Activated CD8-positive, alpha-beta memory T cell treated with anti-CD3 and anti-CD28 coated beads for 24 hours (primary cell): ENCODE measurements around the gene MMP12.
"Not testable (repeated sequence)": the region's sequence is repeated elsewhere in the genome, so short reads cannot be mapped to it uniquely, and the experiment has no call there.

Experiments
- DNase-seq: peaks from one replicate; pipeline ENCODE4 v3.0.0-alpha.2; 2020

The MMP12 gene

DNA sequence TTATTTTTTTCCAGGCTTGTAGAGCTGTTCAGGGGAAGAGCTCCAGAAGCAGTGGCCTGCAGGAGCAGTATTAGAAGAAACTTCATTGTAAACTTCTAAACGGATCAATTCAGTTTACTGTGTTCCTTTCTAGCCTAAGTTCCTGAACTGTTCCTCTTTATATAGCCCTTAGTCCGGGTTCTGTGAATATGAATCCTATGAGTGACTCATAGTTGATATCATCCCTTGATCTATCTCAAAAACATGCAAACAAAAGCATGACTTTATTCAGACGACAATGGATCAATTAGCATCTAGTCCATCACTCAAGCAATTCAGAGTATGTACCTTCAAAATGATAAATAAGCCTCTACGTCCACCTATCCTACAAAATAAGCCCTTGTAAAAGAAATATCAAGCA is at the start of gene MMP12:
TSS of gene MMP12 (minus strand) at position 131 of the 400 bp plus-strand sequence. CDS start at position 86, 45 bp downstream.
- no peak for DNase-seq

DNA sequence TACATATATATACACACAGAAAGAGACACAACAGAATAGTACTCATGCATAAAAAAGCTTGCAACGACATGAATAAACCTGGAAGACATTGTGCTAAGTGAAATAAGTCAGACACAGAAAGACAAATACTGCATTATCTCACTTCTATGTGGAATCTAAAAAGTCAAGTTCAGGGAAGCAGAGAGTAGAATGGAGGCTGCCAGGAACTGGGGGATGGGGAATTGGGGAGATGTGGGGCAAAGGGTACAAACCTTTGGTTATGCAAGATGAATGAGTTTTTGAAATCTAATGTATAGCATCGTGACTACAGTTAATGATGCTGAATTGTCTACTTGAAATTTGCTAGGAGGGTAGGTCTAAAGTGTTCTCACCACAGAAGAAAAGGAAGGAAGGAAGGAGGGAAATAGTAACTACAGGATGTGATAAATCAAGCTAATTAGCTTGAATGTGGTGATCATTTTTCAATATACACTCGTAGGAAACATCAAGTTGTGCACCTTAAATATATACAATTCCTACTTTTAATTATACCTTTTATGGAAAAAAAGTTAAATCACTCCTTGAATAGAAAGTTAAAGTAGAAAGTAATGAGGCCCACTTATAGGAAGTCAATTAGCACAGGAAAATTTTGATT is 46.9 kb upstream of the MMP12 start:
- DNase-seq, result no peak

DNA sequence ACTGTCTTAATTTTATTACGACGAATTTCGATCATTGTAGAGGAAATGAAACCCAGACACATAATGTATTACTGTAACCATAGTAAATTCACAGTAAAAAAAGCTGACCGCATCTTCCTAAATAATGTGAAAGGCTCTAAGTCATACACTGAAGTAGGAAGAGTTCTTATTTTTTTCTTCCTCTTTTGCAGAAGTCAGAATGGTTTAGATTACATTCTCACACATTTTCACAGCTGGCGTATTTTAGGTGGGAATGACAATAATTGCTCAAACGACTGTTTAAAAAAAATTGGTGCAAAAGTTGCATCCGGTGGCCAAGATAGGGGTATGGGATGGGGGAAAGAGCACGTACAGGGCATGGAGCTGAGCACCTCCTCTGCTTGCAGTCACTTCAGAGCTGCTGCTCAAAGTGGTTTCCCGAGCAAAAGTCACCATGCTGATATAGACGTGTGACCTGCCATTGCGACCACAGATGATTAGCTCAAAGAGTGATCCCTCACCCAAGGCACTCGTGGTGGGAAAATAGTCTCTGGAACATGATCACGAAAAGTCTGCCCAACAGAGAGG is 45.4 kb upstream of the MMP12 start:
- DNase-seq, result no peak

- no peak for DNase-seq
These were observed 40.2 kb upstream of the MMP12 start for GRCh38 chr11:102915044-102915375.

GRCh38 chr11:102914238-102915043 is 39.7 kb upstream of the MMP12 start:
- no peak for DNase-seq

- DNase-seq, result no peak
These were observed 37.7 kb upstream of the MMP12 start for GRCh38 chr11:102912482-102912830.

DNA sequence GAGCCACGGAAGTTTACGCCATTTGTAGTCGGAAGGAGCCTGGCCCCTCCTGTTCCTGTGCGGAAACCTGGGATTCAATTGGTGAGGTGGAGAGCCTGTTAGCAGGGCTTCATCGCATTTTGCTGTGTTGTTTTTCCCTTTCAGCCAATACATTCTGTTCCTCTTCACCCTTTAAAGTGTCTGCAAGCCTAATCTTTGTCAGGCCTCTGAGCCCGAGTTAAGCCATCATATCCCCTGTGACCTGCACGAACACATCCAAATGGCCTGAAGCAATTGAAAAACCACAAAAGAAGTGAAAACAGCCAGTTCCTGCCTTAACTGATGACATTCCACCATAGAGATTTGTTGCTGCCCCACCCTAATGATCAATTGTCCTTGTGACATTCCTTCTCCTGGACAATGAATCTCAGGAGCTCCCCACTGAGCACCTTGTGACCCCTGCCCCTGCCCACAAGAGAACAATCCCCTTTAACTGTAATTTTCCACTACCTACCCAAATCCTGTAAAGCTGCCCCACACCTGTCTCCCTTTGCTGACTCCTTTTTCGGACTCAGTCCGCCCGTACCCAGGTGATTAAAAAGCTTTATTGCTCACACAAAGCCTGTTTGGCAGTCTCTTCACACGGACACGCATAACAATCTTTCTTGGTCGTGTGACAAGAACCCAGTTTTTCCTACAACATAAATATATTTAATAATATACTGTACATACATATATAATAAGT is 37.1 kb upstream of the MMP12 start:
- no peak for DNase-seq

DNA sequence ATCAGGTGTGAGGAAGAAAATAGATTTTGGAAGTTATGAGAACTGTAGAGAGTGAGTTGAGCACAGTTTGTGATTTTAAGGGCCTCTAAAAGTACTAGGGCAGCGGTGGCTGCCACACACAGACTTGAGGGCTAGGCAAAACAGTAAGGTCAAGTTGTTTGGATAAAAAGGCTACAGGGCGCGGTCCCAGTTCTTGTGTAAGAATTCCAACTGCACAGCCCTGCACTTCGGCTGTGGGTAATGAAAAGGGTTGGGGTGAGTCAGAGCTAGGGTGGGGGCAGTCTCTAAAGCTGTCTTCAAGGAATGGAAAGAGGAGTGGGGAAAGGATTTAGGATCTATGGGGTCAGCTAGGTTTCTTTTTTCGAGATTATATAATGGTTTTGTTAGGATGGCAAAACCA is 31.1 kb upstream of the MMP12 start:
- not testable (repeated sequence) for DNase-seq

- DNase-seq, result not testable (repeated sequence)
These were observed 29.1 kb upstream of the MMP12 start for GRCh38 chr11:102903895-102904294.

DNA sequence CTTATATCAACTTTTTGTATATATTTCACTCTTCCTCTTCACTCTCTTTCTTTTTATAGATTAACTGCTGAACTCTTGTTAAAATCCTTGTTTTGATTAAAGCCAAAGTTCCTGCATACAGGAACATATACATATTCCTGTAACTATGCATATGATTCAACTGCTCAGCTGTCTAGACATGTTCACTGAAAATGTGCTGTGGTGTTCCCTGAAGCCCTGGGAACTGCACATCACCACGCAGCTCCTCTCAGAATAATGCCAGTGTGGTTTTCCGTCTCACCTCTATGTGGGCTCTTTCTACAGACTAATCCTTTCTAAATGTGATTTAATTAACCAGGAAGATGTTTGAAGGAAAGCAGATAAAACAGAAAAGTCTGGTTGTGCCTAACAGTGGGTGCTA is 25.6 kb upstream of the MMP12 start:
- DNase-seq, result no peak

- no peak for DNase-seq
These were observed 17.0 kb upstream of the MMP12 start for GRCh38 chr11:102891736-102892135.

- DNase-seq, result no peak
These were observed 12.2 kb upstream of the MMP12 start for GRCh38 chr11:102886999-102887398.

DNA sequence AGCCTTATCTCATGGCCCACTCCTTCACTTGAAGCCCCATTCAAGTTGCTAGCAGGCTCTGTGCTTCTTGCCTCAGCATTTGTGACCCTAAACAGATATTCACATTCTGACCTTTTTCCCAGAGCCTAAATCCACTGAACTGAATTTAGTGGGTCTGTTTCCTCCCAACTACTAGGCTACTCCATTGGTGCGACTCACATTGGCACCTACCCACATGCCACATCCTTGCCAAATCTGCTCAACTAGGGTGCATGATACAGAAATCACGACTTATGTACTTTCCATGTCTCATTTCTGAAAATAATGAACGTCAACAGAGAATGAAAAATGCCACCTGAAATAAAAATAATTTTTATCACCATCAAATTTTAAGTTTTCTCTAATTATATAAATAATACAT is 8.4 kb upstream of the MMP12 start:
- no peak for DNase-seq

GRCh38 chr11:102882389-102883024 is 7.7 kb upstream of the MMP12 start:
- DNase-seq, result no peak

- no peak for DNase-seq
These were observed 5.0 kb upstream of the MMP12 start for GRCh38 chr11:102879801-102880200.

DNA sequence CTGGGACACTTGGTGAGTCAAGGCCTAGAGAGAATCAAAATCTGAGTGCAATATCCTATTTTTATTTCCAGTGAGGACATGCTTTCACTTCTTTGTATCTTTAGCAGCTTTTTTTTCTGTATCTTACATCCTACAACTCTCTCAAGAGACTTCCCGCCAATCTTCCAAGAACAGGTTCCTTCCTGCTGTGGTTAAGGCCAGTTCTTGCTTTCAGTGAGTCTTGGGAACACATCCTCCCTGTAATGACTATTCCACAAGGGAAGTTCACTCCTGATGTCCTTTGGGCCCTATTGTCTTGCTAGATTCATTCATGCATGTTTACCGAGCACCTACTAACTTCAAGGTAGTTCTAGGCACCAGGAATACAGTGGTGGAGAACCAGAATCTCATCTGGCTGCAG is 3.8 kb upstream of the MMP12 start:
- no peak for DNase-seq

- not testable (repeated sequence) for DNase-seq
These were observed 5.3 kb downstream of the MMP12 start for GRCh38 chr11:102869354-102869964.

GRCh38 chr11:102868339-102868738 is 6.4 kb downstream of the MMP12 start:
- no peak for DNase-seq

DNA sequence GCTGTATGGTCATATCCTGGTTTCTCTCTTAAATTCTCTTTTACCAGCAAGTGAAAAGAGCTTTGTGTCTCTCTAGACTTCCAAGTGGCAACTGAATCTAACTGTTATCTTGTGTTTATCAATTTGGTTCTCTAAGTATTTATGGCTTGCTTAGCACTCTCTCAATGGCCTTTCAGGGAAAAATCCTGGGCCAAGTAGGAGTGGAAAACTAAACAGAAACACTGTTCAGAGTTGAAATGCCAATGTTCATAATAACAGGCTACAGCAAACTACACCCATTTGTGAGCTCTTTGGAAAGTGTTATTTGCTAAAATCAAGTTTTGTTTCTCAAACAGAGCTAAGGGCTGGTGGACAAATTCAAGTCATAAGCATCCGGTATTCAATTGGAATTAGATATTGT is 10.1 kb downstream of the MMP12 start:
- DNase-seq, result no peak

DNA sequence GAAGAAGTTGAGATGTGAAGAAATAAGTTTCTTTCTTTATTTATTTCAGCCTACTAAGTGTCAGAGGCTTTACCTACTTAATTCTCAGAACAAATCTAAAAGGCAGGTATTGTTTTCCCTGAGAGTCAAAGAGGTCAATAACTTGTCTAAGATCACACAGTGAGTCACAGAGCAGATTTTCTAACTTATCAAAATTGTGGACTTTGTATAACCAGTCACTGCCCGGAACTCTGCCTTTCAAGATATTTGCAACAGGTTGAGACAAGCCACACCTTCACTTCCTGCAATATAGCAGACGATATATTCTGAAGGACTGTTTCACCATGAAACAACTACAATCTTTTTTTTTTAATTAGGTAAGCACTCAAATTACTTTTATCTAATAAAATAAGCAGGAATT is 20.8 kb downstream of the MMP12 start:
- DNase-seq, result no peak

- DNase-seq, result no peak
These were observed 21.7 kb downstream of the MMP12 start for GRCh38 chr11:102853055-102853454.

- no peak for DNase-seq
These were observed 23.6 kb downstream of the MMP12 start for GRCh38 chr11:102850973-102851745.
